Psoas muscle (tissue), 8 donors: Measurements from ENCODE around the gene ZNF426. TPM values are rescaled to one million over a fixed set of nuclear protein-coding genes. Genes with fewer than 3 reads are reported as not detected.

Experiments used
- ATAC-seq, 4 donors: fragments of 200-7000 bp; cut with Tn5 transposase; one replicate each; pipeline ENCODE4 v1.9.1; 2020; ENCODE audit warnings: moderate library complexity in 3 of 4, mild to moderate bottlenecking in 2 of 4
- DNase-seq, 2 donors: peaks; one replicate each; pipeline ENCODE4 v3.0.0-alpha.2; 2020
- H3K27ac ChIP-seq: fragments of 200-600 bp; one replicate; pipeline ENCODE4 v1.8.0; 2022
- H3K27me3 ChIP-seq, 3 donors: fragments of 200-600 bp in 1 of 3; one replicate each; pipeline versions ENCODE4 v1.6.1 to v1.8.0; 2013 to 2022; ENCODE audit warnings: low read length in 2 of 3, mild to moderate bottlenecking in 2 of 3, moderate library complexity in 1 of 3; ENCODE audit not compliant: insufficient read depth in 3 of 3
- H3K36me3 ChIP-seq, 2 donors: fragments of 200-600 bp in 1 of 2; one replicate each; pipeline versions ENCODE4 v1.6.1 to v1.8.0; 2013 to 2022; ENCODE audit warnings: low read depth in 1 of 2, mild to moderate bottlenecking in 1 of 2, moderate library complexity in 1 of 2; ENCODE audit not compliant: insufficient read depth in 1 of 2
- H3K4me1 ChIP-seq: fragments of 200-600 bp; one replicate; pipeline ENCODE4 v1.8.0; 2022
- H3K4me3 ChIP-seq: fragments of 200-600 bp; one replicate; pipeline ENCODE4 v1.8.0; 2022; ENCODE audit warnings: mild to moderate bottlenecking
- H3K9me3 ChIP-seq: fragments of 200-600 bp; one replicate; pipeline ENCODE4 v1.8.0; 2022
- CTCF ChIP-seq: fragments of 200-600 bp; IDR thresholded peaks from one replicate; pipeline ENCODE4 v1.8.0; 2022; ENCODE audit warnings: antibody characterized with exemption
- WGBS, 3 donors: extraction: QIAGEN DNeasy Blood & Tissue Kit; methylation state at CpG; one replicate each; pipeline versions ENCODE4 v1.1.6 to v1.1.7; 2013; 5-methylcytosine and 5-hydroxymethylcytosine counted together
- intact Hi-C, 2 donors: fragments of 100-400 bp; cut with DNase I; formaldehyde crosslinking; loops; one replicate each; pipeline versions ENCODE4 v1.11.0 to v1.14.2; 2022
- polyA plus RNA-seq, 3 donors: library from polyadenylated mRNA; stranded (reverse); fragments of 200-250 nt; gene quantifications; one replicate each; pipeline ENCODE4 v1.2.3, GENCODE V29; 2013
- total RNA-seq, 4 donors: library from RNA; stranded (reverse); fragmentation: NEBNext Ultra II Directional in 2 of 4; extraction: Animal tissue kit (Norgen Biotek cat#: 25700) in 2 of 4; gene quantifications; one replicate each; pipeline versions ENCODE4 v1.2.1 to v1.2.4, GENCODE V29; 2021 to 2023
- donor health status: healthy with polysubstance abuse.
- donor health status: DM: no; HTN: no; CAD: no; lungs with moderate emphysema.
- donor health status: Bipolar disorder and iron deficiency.
- donor health status: healthy.
- donor health status: DM: yes; HTN: yes; CAD: no.
- donor health status: DM: no; HTN: no; CAD: no.
- donor health status: DM: no; HTN: no; CAD: no.
- donor health status: DM: yes; HTN: yes; CAD: no.

Gene ZNF426
- total and polyA plus RNA-seq, 7 donors: 2.1 to 12.3 (median 6.2) TPM

- Histone ChIP-seq H3K4me3 (no peak overlapping the region), H3K27ac (no peak overlapping the region), H3K4me1 (peaks cover 19% of the 10 kb centered on the region), H3K9me3 (peaks cover 63% of the 10 kb centered on the region), H3K27me3 (no peaks in the 10 kb centered on the region), H3K36me3 (peaks cover 3 to 15% of the 10 kb centered on the region in 2 donors)
- TF ChIP-seq CTCF: no peak
- intact Hi-C loops: loop anchor here (5.0 to 10.0 kb wide), 2 partner anchors 42 to 446 kb away; partner anchors contain the start of gene ZNF561 (in 1 of the 2)
- WGBS, 3 donors: 88 to 92% (median 91%) methylated on average over 5 of the region's 5 CpGs
- no peak for DNase-seq
- ATAC-seq: no peak
These were observed 42.3 kb upstream of the ZNF426 start for GRCh38 chr19:9580728-9581127.

GRCh38 chr19:9570255-9570654 lies 31.8 kb upstream of the ZNF426 start:
- DNase-seq (no peak), ATAC-seq (no peak)
- Histone ChIP-seq H3K36me3 (peaks cover 27 to 41% of the 10 kb centered on the region in 2 donors), H3K9me3 (peaks cover 97% of the 10 kb centered on the region), H3K4me3 (no peak overlapping the region), H3K27ac (no peak overlapping the region), H3K4me1 (no peaks in the 10 kb centered on the region), H3K27me3 (peaks cover 0 to 2% (median 0%) of the 10 kb centered on the region in 3 donors)
- 97 to 99% (median 98%) methylated on average over 6 of the region's 6 CpGs for WGBS, 3 donors
- intact Hi-C loops: no loop called here
- TF ChIP-seq CTCF: no peak

DNA sequence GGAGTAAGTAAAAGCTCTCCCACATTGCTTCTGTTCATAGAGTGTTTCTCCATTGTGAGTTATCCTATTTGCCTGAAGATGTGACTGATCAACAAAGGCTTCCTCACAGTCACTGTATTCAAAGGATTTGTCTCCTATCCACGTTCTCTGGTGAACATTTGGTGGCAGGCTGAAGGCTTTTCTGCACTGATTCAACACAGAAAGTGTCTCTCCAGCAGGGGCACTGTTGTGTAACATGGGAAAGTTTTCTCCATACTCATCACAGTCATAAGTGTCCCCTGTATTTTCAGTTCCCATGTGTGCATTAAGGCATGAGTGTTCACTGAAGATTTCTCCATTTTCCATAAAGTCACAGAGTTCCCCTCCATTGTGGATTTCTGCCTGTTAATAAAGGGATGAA lies 28.3 kb upstream of the ZNF426 start:
- no peak for DNase-seq
- no peak overlapping the region for H3K27ac ChIP-seq
- peaks cover 98% of the 10 kb centered on the region for H3K9me3 ChIP-seq
- intact Hi-C loops: no loop called here
- H3K4me1 ChIP-seq: no peaks in the 10 kb centered on the region
- WGBS, 3 donors: 97 to 98% (median 97%) methylated on average over 1 of the region's 1 CpG
- peaks cover 41 to 74% of the 10 kb centered on the region in 2 donors for H3K36me3 ChIP-seq
- no peak overlapping the region for H3K4me3 ChIP-seq
- ATAC-seq: no peak
- TF ChIP-seq CTCF: no peak
- H3K27me3 ChIP-seq: peaks cover 0 to 2% (median 0%) of the 10 kb centered on the region in 3 donors

- intact Hi-C loops: no loop called here
- H3K9me3 ChIP-seq: peaks cover 98% of the 10 kb centered on the region
- H3K36me3 ChIP-seq: peaks cover 39 to 81% of the 10 kb centered on the region in 2 donors
- no peaks in the 10 kb centered on the region for H3K4me1 ChIP-seq
- H3K27me3 ChIP-seq: peaks cover 0 to 2% (median 0%) of the 10 kb centered on the region in 3 donors
- H3K27ac ChIP-seq: no peak overlapping the region
- DNase-seq (no peak), ATAC-seq (no peak)
- WGBS, 3 donors: 97 to 98% (median 97%) methylated on average over 9 of the region's 9 CpGs
- no peak overlapping the region for H3K4me3 ChIP-seq
- TF ChIP-seq CTCF: no peak
These were observed 27.7 kb upstream of the ZNF426 start for GRCh38 chr19:9565900-9566705.
